Measurements from ENCODE around the gene DPH1. TPM values are rescaled to one million over a fixed set of nuclear protein-coding genes. Genes with fewer than 3 reads are reported as not detected.

The DPH1 gene
- polyA plus RNA-seq, 1 of the 3 experiments (the other 2 are of a cell fraction): 36.2 TPM

DNA sequence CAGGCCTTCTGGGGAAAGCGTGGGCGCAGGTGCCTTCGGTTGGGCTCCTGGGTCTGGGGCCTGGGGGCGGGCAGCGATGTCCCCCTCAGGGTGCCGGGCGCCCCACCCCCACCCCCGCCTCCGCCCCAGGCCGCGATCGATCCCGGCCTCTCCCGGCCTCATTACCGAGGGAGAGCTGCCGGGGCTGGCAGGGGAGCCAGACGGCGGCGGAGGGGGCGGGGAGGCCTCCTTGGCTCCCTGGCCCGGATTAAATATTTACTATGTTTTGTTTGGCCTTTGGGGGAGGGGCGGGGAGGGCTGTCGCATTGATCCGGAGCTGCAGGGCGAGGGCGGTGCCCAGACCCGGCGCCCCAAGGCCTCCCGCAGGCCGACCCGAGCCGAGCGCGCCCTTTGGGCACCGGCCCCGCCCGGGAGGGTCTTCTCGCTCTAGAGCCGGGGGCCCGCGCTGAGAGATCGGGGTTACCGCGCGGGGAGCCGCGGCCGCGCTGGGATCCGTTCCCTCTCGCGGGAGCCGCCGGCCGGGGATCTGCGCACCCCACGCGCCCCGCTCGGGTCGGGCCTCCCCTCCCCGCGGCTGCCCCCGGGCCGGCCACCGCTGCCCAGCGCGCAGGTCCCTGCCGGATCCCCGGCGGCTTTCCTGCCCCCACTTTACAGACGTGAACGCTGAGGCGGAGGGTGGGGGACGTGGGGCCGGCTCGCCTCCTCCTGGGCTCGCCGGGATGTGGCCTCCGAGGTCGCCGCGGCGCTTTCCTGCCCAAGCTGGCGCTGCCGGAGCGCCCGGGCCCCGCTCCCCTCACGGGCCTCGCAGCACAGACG lies 31.8 kb upstream of the DPH1 start:
- CTCF ChIA-PET: interaction anchor here (0.9 to 3.3 kb wide), 3 partner anchors 21 to 75 kb away, joined by 3 to 21 read pairs (median 3); partner anchors contain the start of gene RTN4RL1
- H4K20me1 ChIP-seq (ENCODE audit: insufficient read depth): no peaks in the 10 kb centered on the region
- H3K4me2 ChIP-seq: no peak overlapping the region
- no peaks in the 10 kb centered on the region for H3K79me2 ChIP-seq (ENCODE audit: insufficient read depth)
- no peak overlapping the region for H2AFZ ChIP-seq (ENCODE audit: low read depth)
- no peak for TF ChIP-seq TAF1 (IDR thresholded peaks at IDR 0.05; ENCODE audit: borderline replicate concordance, low read depth, low read length)
- TF ChIP-seq FOXJ3 (CRISPR knock-in tag; IDR thresholded peaks at IDR 0.05): no peak
- TF ChIP-seq RXRA (IDR thresholded peaks at IDR 0.05; ENCODE audit: borderline replicate concordance, low read depth): no peak
- TF ChIP-seq FOSL2 (IDR thresholded peaks at IDR 0.05; ENCODE audit: borderline replicate concordance, low read depth): no peak
- no peak for TF ChIP-seq YY1 (IDR thresholded peaks at IDR 0.05; ENCODE audit: low read depth)
- TF ChIP-seq, protein P1, sequence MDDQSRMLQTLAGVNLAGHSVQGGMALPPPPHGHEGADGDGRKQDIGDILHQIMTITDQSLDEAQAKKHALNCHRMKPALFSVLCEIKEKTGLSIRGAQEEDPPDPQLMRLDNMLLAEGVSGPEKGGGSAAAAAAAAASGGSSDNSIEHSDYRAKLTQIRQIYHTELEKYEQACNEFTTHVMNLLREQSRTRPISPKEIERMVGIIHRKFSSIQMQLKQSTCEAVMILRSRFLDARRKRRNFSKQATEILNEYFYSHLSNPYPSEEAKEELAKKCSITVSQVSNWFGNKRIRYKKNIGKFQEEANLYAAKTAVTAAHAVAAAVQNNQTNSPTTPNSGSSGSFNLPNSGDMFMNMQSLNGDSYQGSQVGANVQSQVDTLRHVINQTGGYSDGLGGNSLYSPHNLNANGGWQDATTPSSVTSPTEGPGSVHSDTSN (IDR thresholded peaks at IDR 0.05): no peak
- TF ChIP-seq SIN3A (IDR thresholded peaks at IDR 0.05; ENCODE audit: borderline replicate concordance, low read depth, low read length): no peak
- no peak for TF ChIP-seq RCOR1 (IDR thresholded peaks at IDR 0.05; ENCODE audit: low read length)
- TF ChIP-seq FOXM1 (IDR thresholded peaks at IDR 0.05; ENCODE audit: low read depth): no peak
- TF ChIP-seq MEF2A (IDR thresholded peaks at IDR 0.05; ENCODE audit: borderline replicate concordance, low read depth): no peak
- TF ChIP-seq POLR2AphosphoS5 (IDR thresholded peaks at IDR 0.05; ENCODE audit: low read depth, low read length): no peak
- TF ChIP-seq EP300 (IDR thresholded peaks at IDR 0.05; ENCODE audit: borderline replicate concordance in 1 of 2, low read depth in 1 of 2, low read length in 1 of 2): no peak
- TF ChIP-seq, protein P2, sequence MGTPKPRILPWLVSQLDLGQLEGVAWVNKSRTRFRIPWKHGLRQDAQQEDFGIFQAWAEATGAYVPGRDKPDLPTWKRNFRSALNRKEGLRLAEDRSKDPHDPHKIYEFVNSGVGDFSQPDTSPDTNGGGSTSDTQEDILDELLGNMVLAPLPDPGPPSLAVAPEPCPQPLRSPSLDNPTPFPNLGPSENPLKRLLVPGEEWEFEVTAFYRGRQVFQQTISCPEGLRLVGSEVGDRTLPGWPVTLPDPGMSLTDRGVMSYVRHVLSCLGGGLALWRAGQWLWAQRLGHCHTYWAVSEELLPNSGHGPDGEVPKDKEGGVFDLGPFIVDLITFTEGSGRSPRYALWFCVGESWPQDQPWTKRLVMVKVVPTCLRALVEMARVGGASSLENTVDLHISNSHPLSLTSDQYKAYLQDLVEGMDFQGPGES (IDR thresholded peaks at IDR 0.05; ENCODE audit: low read depth, low read length): no peak
- no peak for TF ChIP-seq NRF1 (IDR thresholded peaks at IDR 0.05; ENCODE audit: low read depth, low read length)
- DNase-seq: peak; percentile 61
- H3K9ac ChIP-seq: no peak overlapping the region
- H3K4me3 ChIP-seq (ENCODE audit: low read depth in 2 of 2, low read length in 1 of 2): no peak overlapping the region
- H3F3A ChIP-seq (replicated peaks; ENCODE audit: insufficient read depth): no peaks in the 10 kb centered on the region
- no peaks in the 10 kb centered on the region for H3K9me3 ChIP-seq
- H3K27me3 ChIP-seq (ENCODE audit: insufficient read depth): no peaks in the 10 kb centered on the region
- no peak overlapping the region for H3K27ac ChIP-seq (ENCODE audit: low read depth in 2 of 2, low read length in 1 of 2)
- no peaks in the 10 kb centered on the region for H3K36me3 ChIP-seq (replicated peaks in 1 of 2; ENCODE audit: control insufficient read depth in 1 of 2, insufficient read depth in 2 of 2, low read length in 1 of 2)
- peaks cover 0 to 33% of the 10 kb centered on the region in 2 experiments; a peak in 1 of 4 replicates for H3K4me1 ChIP-seq (ENCODE audit: control insufficient read depth in 1 of 2, insufficient read depth in 2 of 2, low read depth in 1 of 2, low read length in 1 of 2)
- 13% methylated on average over 9 of the region's 92 CpGs for WGBS (ENCODE audit: low lambda C conversion rate)
- POLR2A ChIA-PET: no interaction called here
- no peaks in the 10 kb centered on the region for H3K9me2 ChIP-seq

Data from SK-N-SH (cell line).